Inflammatory macrophage treated with lipopolysaccharide for 1 hour (primary cell): Measurements from ENCODE around the gene RASD2.

Experiments used
- DNase-seq, 2 donors: peaks; one replicate each; pipeline ENCODE4 v3.0.0-alpha.2; 2020 to 2022

RASD2 gene

DNA sequence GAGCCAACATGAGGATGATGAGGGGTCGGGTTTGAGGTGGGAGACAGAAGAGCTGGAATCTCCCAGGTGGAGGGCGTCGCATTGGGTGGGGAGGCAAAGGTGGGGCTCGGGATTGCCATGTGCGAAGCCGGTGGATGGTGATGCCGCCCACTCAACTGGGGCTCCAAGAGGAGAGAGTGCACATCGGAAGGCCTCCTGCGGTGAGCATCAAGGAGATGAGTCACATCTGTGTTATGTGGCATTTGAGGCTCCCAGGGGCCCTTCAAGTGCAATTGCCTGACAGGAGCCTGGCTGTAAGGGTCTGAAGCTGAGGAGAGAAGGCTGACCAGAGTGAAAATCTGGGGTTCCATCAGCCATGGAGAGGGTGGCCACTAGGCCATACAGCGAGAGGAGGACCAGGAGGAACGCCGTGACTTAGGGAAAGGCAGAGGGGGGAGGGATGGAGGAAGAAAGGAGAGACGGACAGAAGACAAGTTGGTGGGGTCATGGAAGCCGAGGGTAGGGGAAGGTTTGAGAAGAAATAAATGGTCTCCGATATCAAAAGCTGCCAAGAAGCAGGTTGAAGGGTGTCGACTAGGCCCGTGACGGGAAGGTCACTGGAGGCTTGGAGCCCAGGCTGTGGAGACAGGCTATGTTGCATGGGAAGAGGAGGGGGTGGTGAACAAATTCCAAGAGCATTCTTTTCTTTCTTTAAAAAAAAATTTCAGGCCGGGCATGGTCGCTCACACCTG is 21.3 kb downstream of the RASD2 start:
- DNase-seq, result no peak

DNA sequence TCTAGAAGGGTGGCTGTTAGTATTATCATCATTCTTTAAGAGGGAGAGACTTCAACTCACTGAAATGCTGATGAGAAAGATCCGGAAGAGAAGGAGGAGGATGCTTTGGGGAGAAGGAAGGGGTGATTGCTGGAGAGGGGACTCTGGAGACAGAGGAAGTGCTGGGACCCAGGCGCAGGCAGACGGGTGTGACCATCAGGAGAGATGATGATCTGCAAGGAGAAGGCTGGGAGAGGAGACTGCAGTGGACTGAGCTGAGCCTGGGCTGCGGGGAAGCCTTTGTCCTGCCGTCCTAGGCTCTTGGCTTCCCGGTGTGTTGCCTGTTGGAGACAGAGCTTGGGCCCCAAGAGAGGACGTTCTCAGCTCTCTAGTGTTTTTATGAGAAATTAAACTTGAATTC is 22.6 kb downstream of the RASD2 start:
- no peak for DNase-seq

DNA sequence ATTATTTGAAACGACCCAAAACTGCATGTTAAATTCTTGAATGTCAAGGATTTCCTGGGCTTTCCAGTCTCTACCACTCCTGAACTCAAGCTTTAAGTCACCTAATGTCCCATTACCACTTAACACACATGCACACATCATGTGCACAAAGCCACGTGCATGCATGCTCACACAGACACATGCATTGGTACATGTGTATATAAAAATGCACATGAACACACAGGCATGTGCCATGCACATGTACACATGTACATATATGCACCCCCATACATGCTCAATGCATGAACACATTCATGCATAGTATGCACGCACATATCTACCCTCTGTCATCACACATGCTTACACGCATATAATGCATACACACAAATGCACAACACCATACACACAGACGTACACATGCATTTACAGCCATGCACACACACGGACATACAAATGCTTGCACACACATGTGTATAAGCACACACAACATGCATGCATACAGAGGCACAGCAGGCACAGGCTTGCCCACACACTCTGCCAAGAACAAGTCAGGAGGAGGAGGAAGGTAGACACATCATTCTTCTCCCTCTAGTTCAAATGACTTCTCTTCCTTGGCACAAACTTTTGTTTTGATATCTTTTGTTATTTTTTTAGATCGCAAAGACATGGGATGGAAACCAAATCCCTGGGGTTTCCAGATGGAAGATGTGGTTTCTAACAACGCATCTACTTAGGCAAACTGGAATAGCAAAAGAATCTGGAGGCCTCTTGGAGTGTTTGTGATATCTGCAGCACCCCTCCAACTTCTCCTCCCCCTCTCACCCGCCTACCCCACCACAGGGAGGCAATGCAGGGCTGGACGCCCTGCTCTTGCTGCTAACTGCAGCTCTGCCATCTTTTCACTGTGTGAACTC is 24.6 kb downstream of the RASD2 start:
- no peak for DNase-seq

DNA sequence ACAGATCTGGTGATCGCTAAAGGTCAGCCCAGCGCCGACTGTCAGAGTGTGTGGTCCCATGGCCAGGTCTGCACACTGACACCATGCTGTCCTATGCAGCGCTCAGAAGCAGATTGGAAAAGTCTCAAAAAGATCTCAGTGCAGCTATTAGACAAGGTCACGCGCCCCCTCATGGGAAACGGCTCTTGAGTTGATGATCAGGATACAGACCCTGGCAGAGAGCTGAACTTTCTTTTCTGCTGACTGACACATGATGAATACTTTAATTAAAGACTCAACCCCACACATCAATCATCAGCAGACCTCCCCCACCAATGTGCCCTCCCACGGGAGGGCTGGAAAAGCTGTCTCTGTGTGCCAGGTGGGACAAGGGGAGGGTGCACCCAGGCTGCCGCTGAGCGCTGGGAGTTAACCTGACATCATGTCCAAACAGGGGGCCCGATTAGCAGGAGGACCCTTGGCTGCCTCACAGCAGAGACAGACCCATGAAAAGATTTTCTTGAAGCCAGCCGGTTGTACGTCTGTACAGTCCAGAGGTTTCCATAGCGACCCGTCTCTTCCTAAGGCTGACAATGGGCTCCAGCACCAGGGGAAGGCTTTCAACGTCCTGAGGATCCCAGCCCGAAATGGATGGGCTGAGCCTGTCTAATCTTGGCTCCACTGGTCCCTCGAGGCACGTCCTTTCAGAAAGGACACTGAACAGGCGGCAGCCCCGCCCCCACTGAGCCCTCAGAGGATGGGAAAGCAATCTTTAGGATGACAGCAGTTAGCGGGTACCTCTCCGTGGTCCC is 26.9 kb downstream of the RASD2 start:
- no peak for DNase-seq

DNA sequence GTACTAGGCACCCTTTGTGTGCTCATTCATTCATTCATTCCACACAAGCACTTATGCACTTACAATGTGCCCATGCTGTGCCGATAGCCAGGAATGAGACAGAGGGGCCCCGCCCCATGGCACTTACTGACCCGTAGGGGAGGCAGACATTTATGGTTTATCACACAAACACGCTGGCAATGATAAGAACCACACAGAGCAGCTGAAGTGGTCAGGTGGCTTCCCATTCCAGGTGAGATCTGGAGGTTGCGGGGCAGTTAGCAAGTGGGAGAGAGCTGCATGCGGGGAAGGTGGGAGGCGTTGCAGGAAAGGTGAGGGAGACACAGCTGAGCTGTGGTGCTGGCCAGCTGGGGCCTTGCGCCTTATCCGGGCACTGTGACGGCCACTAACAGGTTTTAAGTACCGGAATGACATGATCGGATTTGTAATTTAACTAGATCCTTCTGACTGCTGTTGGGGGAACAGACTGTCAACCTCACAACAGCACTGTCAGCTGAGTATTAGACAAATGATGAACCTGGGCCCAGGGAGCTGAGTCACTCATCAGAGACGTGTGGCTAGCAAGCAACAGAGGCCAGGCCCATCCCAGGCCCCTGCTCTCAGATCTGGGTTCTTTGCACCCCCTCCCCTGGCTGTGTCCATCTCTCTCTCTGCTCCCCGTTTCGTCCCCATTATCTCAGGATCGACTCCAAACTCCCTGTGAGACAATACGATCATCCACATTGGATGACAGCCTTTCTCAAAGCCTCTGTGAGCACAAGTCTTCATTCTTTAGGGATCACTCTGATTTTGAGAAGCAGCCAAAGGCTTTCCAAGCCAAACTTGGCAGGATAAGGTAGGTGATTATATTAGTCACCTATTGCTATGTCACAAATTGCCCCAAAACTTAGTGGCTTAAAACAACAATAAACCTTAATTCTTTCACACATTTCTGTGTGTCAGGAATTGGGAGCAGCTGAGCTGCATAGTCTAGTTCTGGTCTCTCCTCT is 28.4 kb downstream of the RASD2 start:
- DNase-seq, result no peak

DNA sequence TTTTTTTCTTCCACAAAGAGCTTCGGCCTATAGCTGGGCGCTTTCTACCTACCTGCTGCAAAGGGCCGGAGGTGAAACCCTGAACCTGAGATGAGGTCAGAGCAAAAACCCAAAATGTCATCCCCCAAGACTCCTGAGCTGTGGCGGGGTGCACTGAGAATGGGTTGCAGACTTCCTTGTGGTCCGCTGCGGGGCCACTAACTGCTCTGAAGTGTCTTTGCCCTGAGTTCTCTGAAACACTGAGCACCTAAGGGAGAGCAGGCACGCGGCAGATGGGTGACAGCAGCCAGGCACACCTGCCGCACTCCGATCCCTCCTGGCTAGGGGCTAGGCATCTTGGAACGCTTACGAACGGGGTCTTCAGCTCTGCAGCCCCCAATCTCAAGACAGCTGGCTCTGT is 29.3 kb downstream of the RASD2 start:
- DNase-seq, result no peak

DNA sequence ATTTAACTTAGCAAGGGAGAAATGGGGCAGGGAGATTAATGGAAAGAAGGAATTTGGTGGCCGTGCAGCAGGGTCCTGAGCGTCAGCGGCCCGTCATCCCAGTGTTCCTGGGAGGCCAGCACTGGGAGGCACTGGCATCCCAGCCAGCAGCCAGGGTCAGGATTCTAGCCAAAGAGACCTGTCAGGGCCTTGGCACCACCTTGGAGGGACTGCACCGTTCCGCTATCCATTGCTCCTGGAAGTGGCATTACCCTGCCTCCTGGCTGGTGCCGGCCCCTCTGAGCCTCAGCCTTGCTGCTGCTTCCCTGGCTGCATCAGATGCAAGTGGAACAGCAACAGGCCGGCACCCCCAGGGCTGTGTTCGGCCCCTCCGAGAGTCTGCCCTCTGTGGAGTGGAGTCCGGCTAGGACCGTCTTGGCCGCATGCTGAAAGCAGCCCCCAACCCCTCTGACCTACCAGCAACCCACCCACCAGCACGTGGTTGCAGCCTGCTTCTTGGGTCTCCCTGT is 30.1 kb downstream of the RASD2 start:
- no peak for DNase-seq

DNA sequence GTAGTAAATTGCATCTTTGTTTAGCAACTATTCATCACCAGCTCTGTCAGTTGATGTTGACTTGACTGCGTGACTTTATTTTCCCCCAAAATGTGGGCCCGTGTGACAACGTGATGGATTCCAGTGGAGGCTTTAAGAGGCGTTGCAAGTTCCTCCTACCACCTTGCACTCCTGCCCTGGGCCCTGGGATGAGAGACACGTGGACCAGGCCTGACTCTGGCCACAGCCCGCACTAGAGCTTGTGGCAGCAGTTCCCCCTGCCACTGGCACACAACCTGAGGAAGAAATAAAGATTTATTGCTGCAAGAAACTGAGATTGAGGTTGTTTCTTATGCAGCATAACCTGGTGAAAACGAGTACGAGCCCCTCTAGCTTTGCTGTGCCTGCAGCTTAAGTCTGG is 31.9 kb downstream of the RASD2 start:
- DNase-seq, result no peak

DNA sequence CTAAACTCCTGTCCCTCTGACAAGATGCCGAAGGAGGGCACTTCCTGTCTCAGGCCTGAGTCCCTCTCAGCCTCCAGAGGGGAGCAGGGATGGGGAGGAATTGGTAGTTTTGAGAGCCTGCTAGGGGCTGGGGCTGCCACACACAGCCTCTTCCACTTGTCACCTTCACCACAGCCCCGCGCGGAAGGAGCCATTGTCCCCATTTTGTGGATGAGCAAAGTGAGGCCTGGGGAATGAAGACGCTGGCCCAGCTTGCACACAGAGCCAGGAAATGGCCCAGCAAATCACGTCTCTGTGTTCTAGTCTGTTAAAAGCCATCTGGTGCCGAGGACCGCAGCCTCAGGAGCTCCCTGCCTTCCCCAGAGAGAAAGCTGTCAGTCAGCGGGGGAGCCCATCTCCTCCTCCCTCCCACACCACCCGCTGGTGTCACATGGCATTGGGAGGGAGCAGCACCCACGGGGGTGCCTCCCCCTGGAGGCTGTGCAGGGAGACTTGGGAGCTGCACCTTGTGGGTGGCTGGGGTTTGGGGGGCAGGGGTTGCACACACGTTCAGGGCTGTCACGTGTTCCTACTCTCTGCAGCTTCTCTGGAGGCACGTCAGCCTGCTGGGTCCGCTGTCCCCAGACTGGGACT is 34.6 kb downstream of the RASD2 start:
- DNase-seq, result no peak

DNA sequence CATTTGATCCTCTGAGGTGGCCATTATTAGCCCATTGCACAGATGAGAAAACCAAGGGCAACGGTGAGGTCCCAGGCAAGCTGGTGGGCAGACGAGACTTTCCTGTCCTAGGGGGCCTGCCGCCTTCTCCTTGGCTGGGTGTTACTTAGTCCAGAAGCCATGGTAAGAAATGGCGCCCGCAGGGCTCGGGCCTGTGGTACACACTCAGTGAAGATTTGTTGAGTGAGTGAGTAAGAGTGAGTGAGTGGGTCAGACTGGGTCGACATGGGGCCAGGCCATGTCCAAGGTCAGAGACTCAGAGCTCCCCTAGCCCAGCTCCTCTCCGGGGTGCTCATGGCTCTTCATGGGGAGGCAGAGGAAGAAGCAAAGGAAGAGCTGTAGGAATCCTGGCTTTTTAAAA is 36.0 kb downstream of the RASD2 start:
- DNase-seq, result no peak

DNA sequence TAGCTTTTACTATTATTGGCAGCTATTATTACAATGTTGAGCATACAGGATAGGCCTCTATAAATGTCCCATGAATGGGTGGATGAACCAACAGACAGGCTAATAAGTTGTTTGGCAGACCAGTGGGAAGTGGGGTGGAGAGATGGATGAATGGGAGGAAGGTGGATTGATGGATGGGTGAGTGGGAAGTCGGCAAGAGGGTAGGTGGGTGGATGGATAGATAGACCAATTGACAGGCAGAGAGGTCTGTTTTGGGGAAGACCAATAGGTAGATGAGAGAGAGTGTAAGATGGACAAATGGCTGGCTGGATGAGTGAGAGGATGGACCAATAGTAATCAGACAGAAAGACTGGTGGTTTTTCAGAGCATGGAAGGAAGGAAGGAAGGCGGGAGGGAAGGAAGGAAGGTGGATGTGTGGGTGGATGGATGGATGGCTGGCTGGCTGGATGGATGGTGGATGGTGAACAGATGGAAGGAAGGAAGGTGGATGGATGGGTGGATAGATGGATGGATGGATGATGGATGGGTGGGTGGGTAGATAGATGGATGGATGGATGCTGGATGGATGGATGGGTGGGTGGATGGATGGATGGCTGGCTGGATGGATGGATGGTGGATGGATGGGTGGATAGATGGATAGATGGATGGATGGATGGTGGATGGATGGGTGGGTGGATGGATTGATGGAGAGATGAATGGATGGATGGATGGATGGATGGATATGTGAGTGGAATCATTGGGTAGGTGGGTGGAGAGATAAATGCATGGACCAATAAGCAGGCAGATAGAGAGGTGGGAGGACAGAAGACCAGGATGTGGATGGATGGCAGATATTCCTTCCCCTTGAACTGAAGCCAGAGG is 37.4 kb downstream of the RASD2 start:
- DNase-seq, result no peak

DNA sequence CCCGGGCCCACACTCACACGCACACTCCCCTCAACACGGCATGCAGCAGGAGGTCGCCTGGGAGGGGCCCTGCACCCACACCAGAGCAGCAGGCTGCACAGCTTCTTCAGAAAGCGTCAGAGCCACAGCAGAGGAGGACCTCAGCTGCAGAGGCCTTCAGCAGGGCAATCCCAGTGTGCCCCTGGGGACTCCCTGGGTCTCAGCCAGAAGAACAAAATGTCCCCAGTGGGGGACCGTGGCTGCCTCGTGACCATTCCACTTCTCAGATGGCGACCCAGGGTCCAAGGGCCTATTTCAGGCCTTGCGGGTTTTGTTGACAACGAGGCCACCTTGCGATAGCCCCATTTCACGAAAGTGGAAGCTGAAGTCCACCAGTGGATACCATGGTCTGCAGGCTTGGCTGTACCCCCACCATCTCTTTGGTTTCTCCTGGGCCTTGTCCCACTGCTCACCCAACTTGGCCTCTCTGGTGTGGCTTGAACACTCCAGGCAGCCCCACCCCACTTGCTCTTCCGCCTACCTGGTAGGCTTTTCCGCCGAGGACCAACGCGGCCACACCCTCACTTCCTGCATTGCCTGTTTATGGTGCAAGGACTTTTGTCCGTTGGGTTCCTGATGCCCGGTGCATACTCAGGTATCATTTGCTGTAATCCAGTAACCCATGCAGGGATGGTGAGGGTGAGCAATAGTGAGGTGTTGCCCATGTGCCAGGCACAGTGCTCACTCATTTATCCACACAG is 38.4 kb downstream of the RASD2 start:
- no peak for DNase-seq

DNA sequence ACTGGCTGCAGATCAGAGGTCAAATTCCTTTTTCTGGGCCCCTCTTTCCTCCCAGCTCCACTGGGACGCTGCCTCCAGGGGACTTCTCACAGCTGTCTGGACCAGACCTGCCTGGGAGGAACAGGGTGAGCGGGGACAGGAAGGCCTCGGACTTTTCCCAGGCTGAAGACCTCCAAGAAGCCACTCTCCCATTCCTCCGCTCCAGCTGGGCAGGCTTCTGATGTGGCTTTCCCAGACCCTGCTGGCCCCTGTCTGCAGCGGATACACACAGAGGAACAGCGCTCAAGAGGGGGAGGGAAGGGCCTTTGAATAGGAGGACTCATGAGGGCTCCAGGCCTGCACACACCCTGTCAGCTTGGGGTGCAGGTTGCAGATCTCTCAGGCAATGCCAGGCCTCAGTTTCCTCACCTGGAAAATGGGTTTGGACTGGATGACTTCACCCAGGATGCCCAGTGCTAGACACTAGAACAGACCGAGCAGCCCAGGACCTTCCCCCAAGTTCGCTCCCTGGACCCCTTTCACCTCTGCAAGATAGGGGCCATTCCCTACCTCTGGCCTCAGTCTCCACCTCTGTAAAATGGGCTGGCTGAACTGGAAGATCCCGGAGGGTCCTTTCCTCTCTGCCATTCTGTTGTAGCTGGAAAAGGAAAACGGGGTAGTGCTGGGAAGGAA is 39.9 kb downstream of the RASD2 start:
- DNase-seq, result no peak

DNA sequence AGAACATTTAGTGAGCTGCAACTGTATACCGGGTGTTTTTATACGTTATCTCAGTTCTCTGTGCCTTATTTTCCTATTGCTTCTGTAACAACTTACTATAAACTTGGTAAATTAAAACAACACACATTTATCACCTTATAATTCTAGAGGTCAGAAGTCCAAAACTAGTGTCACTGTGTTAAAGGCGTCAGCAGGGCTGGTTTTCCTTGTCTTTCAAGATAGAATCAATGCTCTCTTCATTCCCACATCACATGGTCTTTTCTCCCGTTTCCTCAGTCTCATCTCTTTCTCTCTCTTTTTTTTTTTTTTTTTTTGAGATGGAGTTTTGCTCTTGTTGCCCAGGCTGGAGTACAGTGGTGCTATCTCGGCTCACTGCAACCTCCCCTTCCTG is 40.4 kb downstream of the RASD2 start:
- no peak for DNase-seq

DNA sequence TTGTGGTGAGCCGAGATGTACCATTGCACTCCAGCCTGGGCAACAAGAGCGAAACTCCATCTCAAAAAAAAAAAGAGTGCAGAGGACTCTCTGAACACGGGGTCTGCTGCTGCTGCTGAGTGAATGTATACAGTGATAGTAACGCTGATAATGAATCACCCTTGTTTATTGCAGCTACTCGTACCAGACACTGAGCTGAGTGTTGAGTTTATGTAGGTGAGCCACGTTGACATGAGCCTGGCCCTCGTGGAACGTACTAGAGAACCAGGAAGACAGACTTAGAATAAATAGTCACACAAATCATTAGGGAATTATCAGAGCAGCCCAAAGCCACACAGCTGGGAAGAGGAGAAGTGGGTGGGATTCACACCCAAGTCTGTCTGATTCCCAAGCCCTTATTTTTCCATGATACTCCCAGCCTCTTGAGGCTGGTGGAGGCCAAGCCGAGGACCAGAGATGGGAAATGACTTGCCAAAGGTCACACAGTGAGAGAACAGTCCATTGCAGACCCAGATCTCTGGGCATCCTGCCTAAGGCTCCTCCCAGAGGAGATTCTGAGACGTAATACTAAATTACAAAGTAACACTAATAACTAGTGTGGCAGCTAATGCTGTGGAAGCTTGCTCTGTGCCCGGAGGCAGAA is 41.7 kb downstream of the RASD2 start:
- DNase-seq, result no peak

DNA sequence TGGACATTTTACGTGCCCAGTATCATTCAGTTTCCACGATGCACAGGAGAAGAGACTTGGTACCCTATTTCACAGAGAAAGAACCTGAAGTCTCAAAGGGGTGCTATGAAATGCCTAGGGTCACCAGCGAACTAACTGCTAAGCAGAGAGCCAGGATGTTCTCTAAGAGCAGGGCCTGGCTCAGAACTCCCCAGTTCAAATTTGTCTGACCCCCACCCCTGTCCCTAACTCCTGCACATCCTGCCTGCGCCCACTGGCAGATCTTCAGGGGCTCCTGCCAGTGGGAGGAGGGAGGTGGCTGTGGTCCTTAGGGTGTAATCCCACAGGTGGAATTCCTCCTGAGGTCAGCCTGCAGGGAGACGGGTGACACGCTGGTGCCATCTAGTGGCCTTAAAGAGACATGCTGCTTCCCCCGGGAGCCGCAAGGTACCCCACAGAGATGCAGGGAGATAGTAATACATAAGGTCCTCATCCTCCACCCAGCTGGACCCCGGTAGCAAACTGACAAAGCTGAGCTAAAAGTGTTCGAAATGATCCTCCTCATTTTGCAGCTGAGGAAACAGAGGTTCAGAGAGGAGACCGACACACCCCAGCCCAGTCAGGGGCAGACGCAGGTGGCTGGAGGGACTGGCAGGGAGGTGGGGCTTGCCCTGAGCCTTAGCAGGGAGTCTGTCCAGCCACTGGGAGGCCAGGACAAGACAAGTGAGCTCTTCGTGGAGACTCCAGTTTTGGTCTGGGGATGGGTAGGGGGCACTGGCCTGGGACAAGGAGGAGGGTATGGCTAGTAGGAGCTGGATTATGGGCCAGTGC is 42.4 kb downstream of the RASD2 start:
- DNase-seq, result peak; percentile 21 to 71

DNA sequence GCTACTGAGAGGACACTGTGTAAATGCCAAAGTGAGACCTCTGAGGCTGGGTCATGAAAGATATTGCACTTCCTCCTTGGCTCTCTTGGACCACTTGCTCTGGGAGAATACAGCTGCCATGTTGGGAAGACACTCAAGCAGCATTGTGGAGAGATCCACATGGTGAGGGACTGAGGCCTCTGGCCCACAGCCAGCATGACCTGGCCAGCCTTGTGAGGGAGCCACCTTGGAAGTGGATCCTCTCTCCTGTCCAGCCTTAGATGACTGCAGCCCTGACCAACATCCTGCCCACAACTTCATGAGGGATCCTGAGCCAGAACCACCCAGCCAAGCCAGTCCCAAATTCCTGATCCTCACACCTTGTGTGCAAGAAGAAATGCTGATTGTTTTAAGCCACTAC is 46.1 kb downstream of the RASD2 start:
- no peak for DNase-seq

DNA sequence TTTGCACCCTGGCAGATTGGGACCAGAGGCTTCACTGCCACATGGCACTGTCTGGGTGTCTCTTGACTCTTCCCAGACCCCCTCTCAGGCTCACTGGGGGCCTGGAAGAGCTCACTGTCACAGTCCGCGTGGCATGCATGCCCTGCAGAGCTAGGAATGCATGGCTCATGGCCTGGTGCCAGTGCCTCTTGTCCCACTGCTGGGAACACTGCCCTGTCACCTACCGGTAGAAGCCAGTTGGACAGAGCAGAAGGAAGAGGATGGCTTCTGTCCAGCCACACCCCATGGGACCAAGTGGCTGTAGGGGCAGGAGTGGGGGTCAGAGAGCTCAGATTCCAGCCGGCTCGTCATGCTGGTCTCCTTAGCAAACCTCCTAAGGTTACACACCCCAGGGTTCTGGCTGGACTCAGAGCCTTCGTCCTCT is 46.8 kb downstream of the RASD2 start:
- no peak for DNase-seq
